Hippocampal formation (tissue), 2 donors: ENCODE measurements around the gene ARHGAP26.
"Not testable (repeated sequence)": the region's sequence is repeated elsewhere in the genome, so short reads cannot be mapped to it uniquely, and the experiment has no call there.

ENCODE experiments used
- DNase-seq, 2 donors: peaks; one replicate each; lab custom pipeline; 2025; lab: John Stamatoyannopoulos, UW

The ARHGAP26 gene

GRCh38 chr5:142929587-142929986 lies 159.4 kb downstream of the ARHGAP26 start:
- no peak for DNase-seq

DNA sequence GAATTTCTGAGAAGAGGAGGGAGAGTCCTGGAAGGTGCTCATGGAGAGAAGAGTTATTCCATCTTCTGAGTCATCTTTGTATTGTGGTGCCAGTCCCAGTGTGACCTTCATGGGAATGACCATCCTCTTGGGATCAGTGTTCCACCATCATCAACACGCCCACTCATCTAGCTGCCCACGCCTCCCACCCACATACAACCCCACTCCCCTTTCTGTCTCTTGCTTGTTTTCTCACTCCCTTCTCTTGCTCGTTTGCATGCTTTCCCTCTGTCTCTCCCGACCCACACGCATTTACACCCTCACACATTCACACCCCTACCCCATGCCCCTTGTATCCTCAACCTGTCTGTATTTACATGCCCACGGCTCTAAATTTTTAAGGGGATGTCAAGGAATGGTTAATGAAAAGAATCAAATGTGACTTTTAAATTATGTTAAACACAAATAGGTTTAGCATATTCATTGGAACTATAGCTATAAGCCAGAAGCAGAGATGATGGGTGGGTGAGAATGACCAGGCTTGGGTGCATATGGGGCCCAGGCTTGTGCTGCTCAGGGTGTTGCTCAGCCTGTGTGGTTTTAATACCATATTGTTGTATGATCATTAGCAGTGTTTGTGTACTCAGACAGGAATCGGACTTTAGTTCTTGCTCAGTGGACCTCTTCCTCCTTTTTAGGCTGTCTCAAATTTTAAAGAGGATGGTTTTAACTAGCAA lies 160.4 kb downstream of the ARHGAP26 start:
- DNase-seq = no peak

- DNase-seq = no peak
These were observed 161.9 kb downstream of the ARHGAP26 start for GRCh38 chr5:142931896-142932686.

GRCh38 chr5:142934051-142934762 lies 164.0 kb downstream of the ARHGAP26 start:
- DNase-seq = no peak

DNA sequence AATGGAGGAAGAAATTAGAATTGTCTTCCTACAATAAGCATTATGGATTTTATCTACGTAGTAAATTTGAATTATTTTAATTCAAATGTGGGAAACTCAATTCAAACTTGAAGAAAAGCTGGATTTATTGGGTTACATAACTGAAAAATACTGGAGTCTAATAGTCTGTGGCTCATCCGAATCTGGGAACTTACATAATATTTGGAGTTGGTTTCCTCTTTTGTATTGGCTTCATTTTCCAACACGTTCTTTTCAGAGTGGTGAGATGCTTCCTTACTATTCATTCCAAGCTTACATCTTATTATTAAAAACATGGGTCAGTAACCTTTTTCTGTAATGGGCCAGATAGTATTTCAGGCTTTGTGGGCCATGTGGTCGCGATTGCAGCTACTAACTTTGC lies 164.8 kb downstream of the ARHGAP26 start:
- no peak for DNase-seq

DNA sequence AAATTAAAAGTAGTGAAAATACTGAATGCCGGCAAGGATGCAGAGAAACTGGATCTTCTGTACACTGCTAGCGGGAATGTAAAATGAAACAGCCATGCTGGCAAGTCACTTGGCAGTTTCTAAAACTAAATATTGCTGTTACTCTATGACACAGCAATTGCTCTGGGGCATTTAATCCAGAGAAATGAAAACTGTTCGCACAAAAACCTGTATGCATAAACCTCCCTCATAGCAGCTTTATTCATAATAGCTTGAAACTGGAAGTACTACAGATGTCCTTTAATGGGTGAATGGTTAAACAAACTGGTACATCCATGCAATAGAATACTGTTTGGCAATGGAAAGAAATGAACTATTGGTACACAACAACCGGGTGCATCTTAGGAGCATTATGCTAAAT lies 167.2 kb downstream of the ARHGAP26 start:
- no peak for DNase-seq

GRCh38 chr5:142938266-142938880 lies 168.2 kb downstream of the ARHGAP26 start:
- peak in 1 of 2 donors; percentile 28 for DNase-seq

DNA sequence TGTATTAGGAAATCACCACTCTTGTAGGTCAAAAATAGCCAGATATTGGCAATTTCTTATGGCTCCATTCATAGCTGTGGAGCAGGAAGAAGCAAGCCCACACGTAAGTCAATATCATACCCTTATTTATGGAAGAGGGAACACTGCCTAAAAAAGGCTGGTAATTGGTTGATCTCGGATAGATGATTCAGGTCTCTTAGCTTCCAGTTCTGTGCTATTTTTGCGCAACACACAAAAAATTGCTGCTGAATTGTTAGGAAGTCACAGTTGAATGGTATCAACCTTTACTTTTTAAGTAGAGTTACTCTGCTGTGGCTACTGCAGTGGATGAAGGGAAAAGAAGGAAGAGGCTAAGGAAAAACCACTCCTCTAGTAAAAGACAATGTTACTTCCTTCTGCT lies 168.8 kb downstream of the ARHGAP26 start:
- no peak for DNase-seq

- DNase-seq = no peak
These were observed 169.7 kb downstream of the ARHGAP26 start for GRCh38 chr5:142939884-142940283.

GRCh38 chr5:142941245-142941644 lies 171.1 kb downstream of the ARHGAP26 start:
- no peak for DNase-seq

- no peak for DNase-seq
These were observed 172.7 kb downstream of the ARHGAP26 start for GRCh38 chr5:142942901-142943300.

- no peak for DNase-seq
These were observed 174.0 kb downstream of the ARHGAP26 start for GRCh38 chr5:142944140-142944539.

DNA sequence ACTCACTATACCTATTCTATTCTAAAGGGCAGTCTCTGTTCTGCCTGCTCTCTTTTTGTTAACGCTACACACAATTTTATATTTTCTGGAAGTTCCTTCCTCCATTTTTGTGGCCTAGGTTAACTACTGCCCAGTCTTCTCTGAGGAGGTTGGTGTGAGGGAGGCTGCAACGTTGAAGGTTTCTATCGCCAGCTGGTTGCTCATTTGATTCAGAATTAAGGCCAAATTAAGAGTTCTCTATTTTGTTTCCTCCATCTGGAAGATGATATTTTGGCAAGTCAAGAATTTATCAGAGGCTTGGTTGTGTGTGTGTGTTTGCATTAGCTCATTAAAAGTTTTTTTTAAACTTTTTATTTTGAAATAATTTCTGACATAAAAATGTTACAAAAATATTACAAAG lies 175.1 kb downstream of the ARHGAP26 start:
- no peak for DNase-seq

GRCh38 chr5:142945845-142946244 lies 175.7 kb downstream of the ARHGAP26 start:
- no peak for DNase-seq

DNA sequence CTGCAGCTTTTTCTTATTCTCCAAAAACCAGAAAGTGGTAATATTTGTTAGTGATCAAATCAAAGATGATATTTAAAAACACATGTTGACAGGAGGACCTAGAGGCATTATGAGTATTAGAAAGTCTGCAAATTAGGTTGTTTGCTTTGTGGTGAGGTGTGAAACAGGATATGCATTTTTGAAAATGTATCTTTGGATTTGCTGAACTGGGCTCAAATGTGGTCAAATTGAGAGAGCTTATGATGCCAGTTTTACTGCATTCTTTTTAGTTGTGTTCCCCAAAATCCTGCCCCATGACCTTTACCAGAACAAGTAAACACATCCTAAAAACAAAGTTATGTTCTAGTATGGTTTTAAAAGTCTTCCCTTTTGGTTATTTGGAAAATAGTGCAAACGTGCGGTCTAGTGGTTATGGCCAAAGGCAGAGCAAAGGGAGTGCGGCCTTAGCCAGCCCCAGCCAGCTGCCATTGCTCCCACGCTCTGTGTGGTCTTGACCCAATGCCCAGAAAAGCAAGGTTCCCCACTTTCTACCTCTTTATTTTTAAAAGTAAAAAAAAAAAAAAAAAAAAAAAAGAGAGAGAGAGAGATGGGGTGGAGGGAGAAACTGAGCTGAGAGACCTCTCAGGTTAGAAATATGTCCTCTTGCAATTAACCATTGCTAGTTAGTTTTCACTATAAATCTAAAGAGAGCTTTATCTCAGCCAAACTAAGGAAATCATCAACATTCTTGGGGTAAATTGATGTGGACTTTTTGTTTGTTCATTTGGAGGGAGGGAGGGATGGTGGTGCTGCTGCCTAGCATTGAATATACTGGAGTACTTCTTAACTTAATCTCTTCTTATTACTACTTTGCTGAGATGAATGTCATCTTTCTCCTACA lies 176.6 kb downstream of the ARHGAP26 start:
- DNase-seq = no peak

DNA sequence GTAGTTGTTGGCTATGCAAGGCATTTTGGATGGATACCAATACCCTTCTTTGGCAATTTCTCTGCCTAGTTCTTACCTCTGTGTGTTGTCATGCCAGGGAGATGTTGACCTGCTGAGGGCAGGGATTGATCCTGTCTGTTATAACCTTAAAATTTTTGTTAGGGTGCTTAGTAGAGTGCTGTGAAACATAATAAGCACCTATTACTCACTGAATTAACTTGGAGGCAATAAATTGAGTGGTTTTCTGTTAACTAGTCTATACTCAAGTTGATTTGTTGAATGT lies 177.2 kb downstream of the ARHGAP26 start:
- DNase-seq = no peak

GRCh38 chr5:142952229-142952628 lies 182.1 kb downstream of the ARHGAP26 start:
- no peak for DNase-seq

DNA sequence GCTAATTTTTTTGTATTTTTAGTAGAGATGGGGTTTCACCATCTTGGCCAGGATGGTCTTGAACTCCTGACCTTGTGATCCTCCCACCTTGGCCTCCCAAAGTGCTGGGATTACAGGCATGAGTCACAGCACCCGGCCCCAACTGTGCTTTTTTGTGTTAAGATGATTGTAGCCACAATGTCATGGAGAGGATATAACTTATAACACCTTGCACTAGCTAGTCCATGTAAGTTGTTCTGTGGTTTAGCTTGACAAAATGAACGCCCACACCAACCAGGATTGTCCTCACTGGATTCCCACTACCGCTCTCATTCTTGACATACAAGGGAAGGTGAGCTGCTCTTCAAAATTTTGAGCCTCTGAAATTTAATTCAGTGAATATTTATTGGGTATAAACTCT lies 182.7 kb downstream of the ARHGAP26 start:
- not testable (repeated sequence) for DNase-seq

DNA sequence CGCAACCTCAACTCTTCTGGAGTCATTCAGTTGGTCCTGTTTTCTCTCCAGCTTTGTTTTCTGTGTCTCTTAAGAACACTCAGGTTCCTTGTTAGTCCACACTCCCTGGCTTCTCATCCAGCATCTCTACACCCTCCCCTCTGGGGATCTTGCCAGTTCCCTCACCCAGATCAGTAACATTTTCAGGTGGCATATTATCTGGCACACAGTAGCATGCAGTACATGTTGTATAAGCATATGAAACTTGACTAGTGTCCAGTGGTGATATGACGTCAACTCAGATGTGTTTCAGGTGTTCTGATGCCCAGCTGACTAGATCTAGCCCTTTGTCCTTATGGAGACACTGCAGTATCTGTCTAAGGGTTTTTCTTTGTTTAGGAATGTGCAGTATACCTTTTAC lies 184.3 kb downstream of the ARHGAP26 start:
- no peak for DNase-seq

- no peak for DNase-seq
These were observed 185.5 kb downstream of the ARHGAP26 start for GRCh38 chr5:142955628-142956027.

GRCh38 chr5:142957528-142957927 lies 187.4 kb downstream of the ARHGAP26 start:
- DNase-seq = no peak
